Stomach (tissue), 9 donors: ENCODE measurements around the gene DGCR8. TPM values are rescaled to one million over a fixed set of nuclear protein-coding genes. Genes with fewer than 3 reads are reported as not detected.

Experiments used
- DNase-seq, 2 donors: peaks; one replicate each; pipeline versions ENCODE4 v3.0.0 to v3.0.0-alpha.2; 2013 to 2019
- H3K27ac ChIP-seq, 5 donors: fragments of 200-600 bp in 4 of 5; sonication (generic) in 4 of 5; one replicate each; pipeline ENCODE4 v1.5.1; 2013 to 2019; ENCODE audit warnings: mild to moderate bottlenecking in 1 of 5, moderate library complexity in 1 of 5
- H3K27me3 ChIP-seq, 3 donors: fragments of 200-600 bp; sonication (generic); one replicate each; pipeline ENCODE4 v1.5.1; 2017 to 2019; ENCODE audit warnings: mixed run types in 1 of 3
- H3K36me3 ChIP-seq, 4 donors: fragments of 200-600 bp; sonication (generic); 1 replicate in 3 of 4; 2 replicates in 1 of 4; pipeline ENCODE4 v1.5.1; 2016 to 2019
- H3K4me1 ChIP-seq, 4 donors: fragments of 200-600 bp; sonication (generic); one replicate each; pipeline ENCODE4 v1.5.1; 2016 to 2019
- H3K4me3 ChIP-seq, 4 donors: fragments of 200-600 bp; sonication (generic) in 3 of 4; one replicate each; pipeline ENCODE4 v1.5.1; 2016 to 2019; ENCODE audit warnings: mild to moderate bottlenecking in 1 of 4
- H3K9me3 ChIP-seq, 4 donors: fragments of 200-600 bp; sonication (generic); one replicate each; pipeline ENCODE4 v1.5.1; 2016 to 2019
- EP300 ChIP-seq: sonication (generic); formaldehyde crosslinking; IDR thresholded peaks from one replicate; pipeline ENCODE4 v1.6.1; 2017; ENCODE audit warnings: antibody characterized with exemption
- POLR2A ChIP-seq, 4 donors: fragments of 450-650 bp; IDR thresholded peaks; one replicate each; pipeline ENCODE4 v1.6.1; 2016; ENCODE audit warnings: antibody characterized with exemption in 4 of 4, control low read depth in 2 of 4, mild to moderate bottlenecking in 1 of 4, moderate library complexity in 1 of 4
- POLR2AphosphoS5 ChIP-seq, 3 donors: sonication (generic); formaldehyde crosslinking; IDR thresholded peaks; one replicate each; pipeline ENCODE4 v1.6.1; 2016; ENCODE audit warnings: antibody characterized with exemption in 3 of 3
- WGBS, 5 donors: extraction: QIAGEN DNeasy Blood & Tissue Kit in 3 of 5; methylation state at CpG; one replicate each; pipeline versions ENCODE4 v1.1.5 to v1.1.7; 2013 to 2018; 5-methylcytosine and 5-hydroxymethylcytosine counted together
- intact Hi-C: fragments of 100-400 bp; cut with DNase I; formaldehyde crosslinking; loops from one replicate; pipeline ENCODE4 v1.15.1; 2023; ENCODE audit warnings: low total_unique reads
- polyA plus RNA-seq, 3 donors: library from polyadenylated mRNA; stranded (reverse); fragments of 200-250 nt; gene quantifications; one replicate each; pipeline ENCODE4 v1.2.3, GENCODE V29; 2013
- total RNA-seq, 5 donors: library from RNA; depleted of rRNA; stranded (reverse); fragments of >200 nt; gene quantifications; one replicate each; pipeline versions ENCODE4 v1.1.0 to v1.2.3, GENCODE V29; 2014 to 2016
- TF ChIP-seq, protein P1 (sequence below), 7 experiments: fragments of 450-650 bp in 4 of 7; fragments of 200-600 bp in 3 of 7; sonication (generic) in 3 of 7; IDR thresholded peaks; one replicate each; pipeline ENCODE4 v1.5.1; 2016 to 2019; ENCODE audit warnings: antibody characterized with exemption in 7 of 7, control low read depth in 2 of 7, mild to moderate bottlenecking in 1 of 7
- donor health status: healthy with polysubstance abuse.
- donor health status: Bipolar disorder and iron deficiency.
- donor health status: healthy.

Gene DGCR8
- total and polyA plus RNA-seq, 8 donors: 7.8 to 55.4 (median 30.6) TPM

DNA sequence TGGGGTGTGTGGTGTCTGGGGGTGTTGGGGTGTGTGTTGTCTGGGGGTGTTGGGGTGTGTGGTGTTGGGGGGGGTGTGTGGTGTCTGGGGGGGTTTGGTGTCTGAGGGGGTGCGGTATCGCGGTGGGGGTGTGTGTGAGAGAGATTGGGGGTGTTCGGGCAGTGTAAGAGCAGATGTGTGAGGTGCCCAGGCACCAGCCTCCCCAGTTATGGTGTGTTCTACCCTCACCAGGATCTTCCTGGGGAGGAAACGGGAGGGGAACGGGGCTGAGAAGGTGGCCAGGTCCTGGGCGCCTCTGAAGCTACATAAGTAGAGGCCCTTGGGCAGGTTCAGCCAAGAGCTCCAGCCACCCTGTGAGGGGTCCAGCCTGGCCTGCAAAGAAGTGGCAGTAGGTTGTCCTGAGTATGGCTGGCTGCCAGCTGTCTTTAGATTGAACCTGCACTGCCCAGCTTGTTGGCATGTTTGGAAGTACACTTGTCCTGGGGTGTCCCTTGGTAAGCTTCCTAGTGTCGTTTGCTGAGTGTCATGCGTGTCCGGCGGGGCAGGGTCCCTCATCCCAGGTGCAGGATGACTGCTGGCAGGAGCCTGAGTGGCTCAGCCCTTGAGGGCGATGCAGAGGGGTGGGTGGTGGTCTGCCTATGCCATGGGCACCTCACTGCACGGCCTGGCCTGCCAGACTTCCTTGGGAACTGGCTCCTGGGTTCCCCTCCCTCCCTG, 43.5 kb downstream of the DGCR8 start:
- WGBS, 5 donors: 91 to 94% (median 93%) methylated on average over 12 to 13 of the region's 13 CpGs
- Histone ChIP-seq H3K27me3 (no peaks in the 10 kb centered on the region), H3K9me3 (no peaks in the 10 kb centered on the region), H3K4me3 (no peak overlapping the region), H3K36me3 (peaks cover 52 to 88% (median 86%) of the 10 kb centered on the region in 4 donors), H3K4me1 (peaks cover 6 to 37% (median 27%) of the 10 kb centered on the region in 4 donors), H3K27ac (no peak overlapping the region)
- DNase-seq: no peak
- TF ChIP-seq, protein P1, sequence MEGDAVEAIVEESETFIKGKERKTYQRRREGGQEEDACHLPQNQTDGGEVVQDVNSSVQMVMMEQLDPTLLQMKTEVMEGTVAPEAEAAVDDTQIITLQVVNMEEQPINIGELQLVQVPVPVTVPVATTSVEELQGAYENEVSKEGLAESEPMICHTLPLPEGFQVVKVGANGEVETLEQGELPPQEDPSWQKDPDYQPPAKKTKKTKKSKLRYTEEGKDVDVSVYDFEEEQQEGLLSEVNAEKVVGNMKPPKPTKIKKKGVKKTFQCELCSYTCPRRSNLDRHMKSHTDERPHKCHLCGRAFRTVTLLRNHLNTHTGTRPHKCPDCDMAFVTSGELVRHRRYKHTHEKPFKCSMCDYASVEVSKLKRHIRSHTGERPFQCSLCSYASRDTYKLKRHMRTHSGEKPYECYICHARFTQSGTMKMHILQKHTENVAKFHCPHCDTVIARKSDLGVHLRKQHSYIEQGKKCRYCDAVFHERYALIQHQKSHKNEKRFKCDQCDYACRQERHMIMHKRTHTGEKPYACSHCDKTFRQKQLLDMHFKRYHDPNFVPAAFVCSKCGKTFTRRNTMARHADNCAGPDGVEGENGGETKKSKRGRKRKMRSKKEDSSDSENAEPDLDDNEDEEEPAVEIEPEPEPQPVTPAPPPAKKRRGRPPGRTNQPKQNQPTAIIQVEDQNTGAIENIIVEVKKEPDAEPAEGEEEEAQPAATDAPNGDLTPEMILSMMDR (IDR thresholded peaks at IDR 0.05): no peak
- TF ChIP-seq POLR2AphosphoS5 (IDR thresholded peaks at IDR 0.05): no peak
- TF ChIP-seq POLR2A (IDR thresholded peaks at IDR 0.05): no peak
- TF ChIP-seq EP300: no peak
- intact Hi-C loops: no loop called here

DNA sequence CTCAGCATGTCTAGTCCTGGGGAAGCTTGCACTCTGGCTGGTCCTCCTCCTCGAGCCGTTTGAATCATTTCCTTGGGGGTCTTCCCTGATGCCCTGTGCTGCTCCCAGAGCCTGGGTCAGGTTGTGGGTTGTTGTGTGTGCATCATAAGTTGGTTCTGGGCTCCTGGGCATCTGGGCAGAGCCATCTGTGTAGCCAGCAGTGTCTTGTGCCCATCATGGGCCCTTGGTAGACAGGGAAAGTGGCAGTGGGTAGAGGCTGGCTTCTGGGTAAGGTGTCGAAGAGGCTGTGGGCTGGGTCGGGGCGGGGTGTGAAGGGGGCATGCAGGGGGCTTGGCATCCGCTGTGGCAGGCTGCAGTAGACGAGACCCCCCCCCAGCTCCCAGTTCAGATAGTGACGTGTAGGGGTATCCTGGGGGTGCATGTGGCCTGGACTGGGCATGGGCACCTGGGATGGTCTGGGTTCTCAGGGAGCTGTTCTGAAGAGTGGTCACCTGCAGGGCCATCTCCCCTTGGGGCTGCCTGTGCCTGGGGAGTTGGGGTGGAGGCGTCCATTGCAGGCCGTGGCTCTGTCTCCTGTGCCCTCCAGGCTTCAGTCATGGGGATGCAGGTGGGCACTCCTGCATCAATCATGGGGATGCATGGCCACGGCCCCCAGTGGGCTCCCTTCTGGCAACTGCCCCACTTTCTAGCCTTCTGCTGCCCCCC, 44.2 kb downstream of the DGCR8 start:
- no peaks in the 10 kb centered on the region for H3K27me3 ChIP-seq
- 85 to 94% (median 88%) methylated on average over 8 to 11 of the region's 11 CpGs for WGBS, 5 donors
- peaks cover 49 to 85% (median 82%) of the 10 kb centered on the region in 4 donors for H3K36me3 ChIP-seq
- no peak overlapping the region for H3K4me3 ChIP-seq
- no peak for DNase-seq
- intact Hi-C loops: no loop called here
- peaks cover 0 to 32% (median 20%) of the 10 kb centered on the region in 4 donors for H3K4me1 ChIP-seq
- H3K9me3 ChIP-seq: no peaks in the 10 kb centered on the region
- TF ChIP-seq, protein P1 (IDR thresholded peaks at IDR 0.05): no peak
- TF ChIP-seq POLR2A (IDR thresholded peaks at IDR 0.05): no peak
- TF ChIP-seq EP300: no peak
- no peak for TF ChIP-seq POLR2AphosphoS5 (IDR thresholded peaks at IDR 0.05)
- no peak overlapping the region for H3K27ac ChIP-seq

DNA sequence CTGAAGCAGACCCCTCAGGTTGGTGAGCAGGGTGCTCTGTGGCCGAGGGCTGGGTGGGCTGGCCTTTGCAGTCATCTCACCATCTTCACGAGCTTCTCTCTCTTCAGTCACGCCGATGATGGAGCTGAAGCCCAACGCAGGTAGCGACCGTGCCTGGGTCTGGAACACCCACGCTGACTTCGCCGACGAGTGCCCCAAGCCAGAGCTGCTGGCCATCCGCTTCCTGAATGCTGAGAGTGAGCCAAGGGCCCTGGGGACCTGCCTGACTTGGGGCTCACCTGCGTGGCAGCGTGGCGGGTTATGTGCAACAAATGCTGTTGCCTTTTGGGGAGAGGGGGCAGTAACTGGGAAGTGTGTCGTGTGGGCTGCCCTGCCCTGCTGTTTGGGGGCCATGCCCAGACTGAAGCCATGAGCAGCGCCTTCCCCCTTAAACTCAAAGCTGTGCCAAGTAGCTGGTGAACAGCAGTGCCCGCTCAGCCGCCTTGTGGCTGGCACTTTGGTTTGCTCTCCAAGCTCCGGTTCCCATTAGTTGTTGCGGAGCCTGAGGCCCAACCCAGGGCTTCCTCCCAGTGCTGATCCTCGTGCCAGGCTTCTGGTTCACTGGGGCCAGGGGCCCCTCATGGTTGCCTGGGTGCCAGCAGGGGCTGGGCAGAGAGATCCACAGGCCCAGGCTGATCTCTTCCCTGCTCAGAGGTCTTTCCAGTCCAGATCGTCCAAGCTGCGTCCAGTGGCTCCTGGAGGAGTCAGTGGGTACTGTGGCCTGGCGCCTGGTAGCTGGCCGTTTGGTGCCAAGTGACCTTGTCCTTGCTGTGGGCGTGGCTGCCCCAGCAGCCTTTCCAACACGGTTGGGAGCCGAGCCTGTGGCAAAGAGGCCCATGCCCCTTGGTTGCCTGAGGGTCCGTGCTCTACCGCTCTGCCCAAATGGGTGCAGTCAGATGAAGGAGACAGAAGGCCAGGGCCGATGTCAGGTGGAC, 45.4 kb downstream of the DGCR8 start:
- Histone ChIP-seq H3K4me1 (peaks cover under 1 to 31% (median 12%) of the 10 kb centered on the region in 4 donors), H3K36me3 (peaks cover 37 to 72% (median 70%) of the 10 kb centered on the region in 4 donors), H3K27ac (no peak overlapping the region), H3K27me3 (no peaks in the 10 kb centered on the region), H3K4me3 (no peak overlapping the region), H3K9me3 (no peaks in the 10 kb centered on the region)
- 80 to 87% (median 84%) methylated on average over 20 to 32 of the region's 32 CpGs for WGBS, 5 donors
- peak in 1 of 2 donors; percentile 40 for DNase-seq
- intact Hi-C loops: no loop called here
- no peak for TF ChIP-seq EP300
- no peak for TF ChIP-seq POLR2A (IDR thresholded peaks at IDR 0.05)
- no peak for TF ChIP-seq POLR2AphosphoS5 (IDR thresholded peaks at IDR 0.05)

DNA sequence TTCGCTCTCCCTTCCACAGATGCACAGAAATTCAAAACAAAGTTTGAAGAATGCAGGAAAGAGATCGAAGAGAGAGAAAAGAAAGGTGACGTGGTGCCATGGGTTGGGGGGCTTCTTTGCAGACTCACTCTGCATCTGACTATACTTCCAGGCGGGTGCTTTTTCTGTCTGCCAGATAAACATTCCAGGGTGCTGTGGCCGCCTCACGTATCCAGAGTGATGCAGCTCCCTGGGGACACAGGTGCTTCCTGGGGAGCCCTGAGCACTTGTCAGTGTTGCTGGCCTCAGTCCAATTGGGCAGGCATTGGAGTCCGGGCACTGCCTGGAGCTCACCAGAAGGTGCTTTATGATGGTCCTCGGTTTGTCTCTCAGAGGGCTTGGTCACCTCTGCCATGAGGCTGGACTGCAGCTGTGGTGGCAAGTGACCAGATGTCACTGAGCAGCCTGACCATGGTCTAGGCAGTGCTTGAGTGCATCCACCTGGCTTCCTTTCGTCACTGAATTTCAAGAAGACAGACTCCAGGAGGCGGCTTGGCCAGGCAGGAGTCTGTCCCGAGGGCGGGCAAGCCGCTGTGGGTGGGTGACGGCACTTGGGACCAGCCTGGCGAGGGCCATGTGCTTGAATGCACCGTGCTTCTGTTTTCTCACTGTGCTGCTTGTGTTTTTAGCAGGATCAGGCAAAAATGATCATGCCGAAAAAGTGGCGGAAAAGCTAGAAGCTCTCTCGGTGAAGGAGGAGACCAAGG, 46.4 kb downstream of the DGCR8 start:
- 84 to 89% (median 86%) methylated on average over 18 to 19 of the region's 19 CpGs for WGBS, 5 donors
- H3K4me1 ChIP-seq: peaks cover 4 to 29% (median 14%) of the 10 kb centered on the region in 4 donors
- intact Hi-C loops: no loop called here

More for the DNA sequence above, 46.4 kb downstream of the DGCR8 start:
- Histone ChIP-seq H3K9me3 (no peaks in the 10 kb centered on the region), H3K27me3 (no peaks in the 10 kb centered on the region), H3K4me3 (no peak overlapping the region), H3K36me3 (peaks cover 32 to 63% (median 60%) of the 10 kb centered on the region in 4 donors), H3K27ac (no peak overlapping the region)
- DNase-seq: no peak
- TF ChIP-seq POLR2AphosphoS5 (IDR thresholded peaks at IDR 0.05): no peak
- no peak for TF ChIP-seq POLR2A (IDR thresholded peaks at IDR 0.05)
- TF ChIP-seq, protein P1 (IDR thresholded peaks at IDR 0.05): no peak
- no peak for TF ChIP-seq EP300
